Hematopoietic multipotent progenitor cell treated with erythropoietin and hydrocortisone succinate and interleukin-3 and kit ligand, for 6 days (in vitro differentiated cells): ENCODE data around the gene NPVF.

Experiments
- DNase-seq: peaks from one replicate; pipeline ENCODE4 v3.0.0-alpha.2; 2015

The NPVF gene

GRCh38 chr7:25223206-25223605, 5.1 kb downstream of the NPVF start:
- no peak for DNase-seq

- no peak for DNase-seq
Measured at GRCh38 chr7:25222666-25223065, 5.6 kb downstream of the NPVF start.

GRCh38 chr7:25221009-25221408, 7.3 kb downstream of the NPVF start:
- no peak for DNase-seq

- no peak for DNase-seq
Measured at GRCh38 chr7:25218191-25218590, 10.1 kb downstream of the NPVF start.

- DNase-seq, result peak; percentile 79
Measured at GRCh38 chr7:25216837-25217236, 11.4 kb downstream of the NPVF start.

GRCh38 chr7:25215694-25216335, 12.5 kb downstream of the NPVF start:
- peak; percentile 19 for DNase-seq

- DNase-seq, result no peak
Measured at GRCh38 chr7:25208525-25209221, 19.6 kb downstream of the NPVF start.

GRCh38 chr7:25207887-25208286, 20.4 kb downstream of the NPVF start:
- DNase-seq, result no peak

- peak; percentile 19 for DNase-seq
Measured at GRCh38 chr7:25206765-25207164, 21.5 kb downstream of the NPVF start.

- DNase-seq, result peak; percentile 69
Measured at GRCh38 chr7:25196132-25196896, 32.0 kb downstream of the NPVF start.

- no peak for DNase-seq
Measured at GRCh38 chr7:25194036-25194435, 34.2 kb downstream of the NPVF start.

- no peak for DNase-seq
Measured at GRCh38 chr7:25192043-25192442, 36.2 kb downstream of the NPVF start.

- no peak for DNase-seq
Measured at GRCh38 chr7:25189197-25189596, 39.1 kb downstream of the NPVF start.

GRCh38 chr7:25187932-25188331, 40.4 kb downstream of the NPVF start:
- peak; percentile 7 for DNase-seq

- no peak for DNase-seq
Measured at GRCh38 chr7:25186436-25186835, 41.9 kb downstream of the NPVF start.

- no peak for DNase-seq
Measured at GRCh38 chr7:25181532-25181931, 46.8 kb downstream of the NPVF start.

GRCh38 chr7:25180946-25181345, 47.3 kb downstream of the NPVF start:
- DNase-seq, result no peak

GRCh38 chr7:25180592-25180923, 47.7 kb downstream of the NPVF start:
- DNase-seq, result no peak

- DNase-seq, result peak; percentile 87
Measured at GRCh38 chr7:25179771-25180591, 48.3 kb downstream of the NPVF start.

- DNase-seq, result peak; percentile 13
Measured at GRCh38 chr7:25179325-25179724, 49.0 kb downstream of the NPVF start.
